ENCODE measurements around the gene GAB3.

- TF ChIP-seq, protein P1, sequence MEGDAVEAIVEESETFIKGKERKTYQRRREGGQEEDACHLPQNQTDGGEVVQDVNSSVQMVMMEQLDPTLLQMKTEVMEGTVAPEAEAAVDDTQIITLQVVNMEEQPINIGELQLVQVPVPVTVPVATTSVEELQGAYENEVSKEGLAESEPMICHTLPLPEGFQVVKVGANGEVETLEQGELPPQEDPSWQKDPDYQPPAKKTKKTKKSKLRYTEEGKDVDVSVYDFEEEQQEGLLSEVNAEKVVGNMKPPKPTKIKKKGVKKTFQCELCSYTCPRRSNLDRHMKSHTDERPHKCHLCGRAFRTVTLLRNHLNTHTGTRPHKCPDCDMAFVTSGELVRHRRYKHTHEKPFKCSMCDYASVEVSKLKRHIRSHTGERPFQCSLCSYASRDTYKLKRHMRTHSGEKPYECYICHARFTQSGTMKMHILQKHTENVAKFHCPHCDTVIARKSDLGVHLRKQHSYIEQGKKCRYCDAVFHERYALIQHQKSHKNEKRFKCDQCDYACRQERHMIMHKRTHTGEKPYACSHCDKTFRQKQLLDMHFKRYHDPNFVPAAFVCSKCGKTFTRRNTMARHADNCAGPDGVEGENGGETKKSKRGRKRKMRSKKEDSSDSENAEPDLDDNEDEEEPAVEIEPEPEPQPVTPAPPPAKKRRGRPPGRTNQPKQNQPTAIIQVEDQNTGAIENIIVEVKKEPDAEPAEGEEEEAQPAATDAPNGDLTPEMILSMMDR (IDR thresholded peaks at IDR 0.05; ENCODE audit: insufficient read depth, low read length), result no peak
- TF ChIP-seq POLR2AphosphoS5 (IDR thresholded peaks at IDR 0.05; ENCODE audit: low read depth) (no peak), REST (IDR thresholded peaks at IDR 0.05; ENCODE audit: insufficient replicate concordance, low read depth) (no peak), GABPA (IDR thresholded peaks at IDR 0.05; ENCODE audit: low read depth) (no peak)
These were observed 25.9 kb upstream of the GAB3 start for GRCh38 chrX:154776753-154777152.
